ENCODE results near the gene TFCP2L1. TPM values are rescaled to one million over a fixed set of nuclear protein-coding genes. Genes with fewer than 3 reads are reported as not detected.

Gene TFCP2L1
- total and polyA plus RNA-seq, 11 donors: 0.04 to 1.5 (median 0.17) TPM; not detected in 1

DNA sequence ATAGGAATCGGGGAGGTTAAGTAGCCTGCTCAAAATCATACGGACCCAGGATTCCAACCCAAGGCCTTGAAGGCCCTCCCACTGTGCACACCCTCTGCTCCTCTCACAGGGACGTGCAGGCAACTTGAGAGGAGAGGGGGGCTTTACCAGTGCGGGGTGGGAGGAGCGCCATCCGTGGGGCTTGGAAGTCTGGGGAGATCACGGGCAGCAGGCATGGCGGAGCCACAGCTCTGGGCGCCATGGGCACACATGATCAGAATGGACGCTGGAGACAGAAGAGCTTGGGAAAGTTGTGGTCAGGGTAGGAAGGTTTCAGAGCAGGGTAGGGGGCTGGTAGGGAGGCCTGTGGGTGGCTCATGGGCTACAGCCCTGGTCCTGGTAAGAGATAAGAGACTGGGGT lies 70.7 kb downstream of the TFCP2L1 start:
- Histone ChIP-seq H3K27ac (no peak overlapping the region), H3K9me3 (no peaks in the 10 kb centered on the region), H3K36me3 (no peaks in the 10 kb centered on the region), H3K27me3 (peaks cover 0 to under 1% (median 0%) of the 10 kb centered on the region in 9 donors), H3K4me1 (no peaks in the 10 kb centered on the region), H3K4me3 (no peak overlapping the region)
- no peak for ATAC-seq
- TF ChIP-seq, protein P1, sequence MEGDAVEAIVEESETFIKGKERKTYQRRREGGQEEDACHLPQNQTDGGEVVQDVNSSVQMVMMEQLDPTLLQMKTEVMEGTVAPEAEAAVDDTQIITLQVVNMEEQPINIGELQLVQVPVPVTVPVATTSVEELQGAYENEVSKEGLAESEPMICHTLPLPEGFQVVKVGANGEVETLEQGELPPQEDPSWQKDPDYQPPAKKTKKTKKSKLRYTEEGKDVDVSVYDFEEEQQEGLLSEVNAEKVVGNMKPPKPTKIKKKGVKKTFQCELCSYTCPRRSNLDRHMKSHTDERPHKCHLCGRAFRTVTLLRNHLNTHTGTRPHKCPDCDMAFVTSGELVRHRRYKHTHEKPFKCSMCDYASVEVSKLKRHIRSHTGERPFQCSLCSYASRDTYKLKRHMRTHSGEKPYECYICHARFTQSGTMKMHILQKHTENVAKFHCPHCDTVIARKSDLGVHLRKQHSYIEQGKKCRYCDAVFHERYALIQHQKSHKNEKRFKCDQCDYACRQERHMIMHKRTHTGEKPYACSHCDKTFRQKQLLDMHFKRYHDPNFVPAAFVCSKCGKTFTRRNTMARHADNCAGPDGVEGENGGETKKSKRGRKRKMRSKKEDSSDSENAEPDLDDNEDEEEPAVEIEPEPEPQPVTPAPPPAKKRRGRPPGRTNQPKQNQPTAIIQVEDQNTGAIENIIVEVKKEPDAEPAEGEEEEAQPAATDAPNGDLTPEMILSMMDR (IDR thresholded peaks at IDR 0.05): no peak
- TF ChIP-seq POLR2A (IDR thresholded peaks at IDR 0.05): no peak
- peak in 1 of 5 donors; percentile 25 for DNase-seq
- WGBS, 4 donors: 89 to 93% (median 90%) methylated on average over 9 to 10 of the region's 10 CpGs
- intact Hi-C loops (cut with DNase I): no loop called here

DNA sequence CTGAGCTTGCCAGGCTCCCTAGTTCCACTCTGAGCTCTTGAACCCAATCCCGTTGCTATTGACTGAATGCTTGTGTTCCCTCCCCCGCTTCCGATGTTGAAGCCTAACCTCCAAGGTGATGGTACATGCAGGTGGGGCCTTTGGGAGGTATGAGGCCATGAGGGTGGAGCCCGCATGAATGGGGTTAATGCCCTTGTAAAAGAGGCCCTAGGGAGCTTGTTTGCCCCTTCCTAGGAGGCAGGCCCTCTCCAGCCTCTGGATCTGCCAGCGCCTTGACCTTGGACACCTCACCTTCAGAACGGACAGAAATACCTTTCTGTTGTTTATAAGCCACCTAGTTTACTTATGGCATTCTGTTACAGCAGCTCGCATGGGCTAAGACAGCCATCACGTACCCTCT lies 71.6 kb downstream of the TFCP2L1 start:
- H3K9me3 ChIP-seq: no peaks in the 10 kb centered on the region
- DNase-seq: no peak
- intact Hi-C loops (cut with DNase I): no loop called here
- H3K27me3 ChIP-seq: peaks cover 0 to 6% (median 0%) of the 10 kb centered on the region in 9 donors
- H3K4me3 ChIP-seq: no peak overlapping the region
- H3K4me1 ChIP-seq: no peaks in the 10 kb centered on the region
- no peak for TF ChIP-seq POLR2A (IDR thresholded peaks at IDR 0.05)
- TF ChIP-seq, protein P1 (IDR thresholded peaks at IDR 0.05): no peak
- H3K27ac ChIP-seq: no peak overlapping the region
- WGBS, 4 donors: 83 to 90% (median 86%) methylated on average over 8 of the region's 8 CpGs
- no peak for ATAC-seq
- no peaks in the 10 kb centered on the region for H3K36me3 ChIP-seq

DNA sequence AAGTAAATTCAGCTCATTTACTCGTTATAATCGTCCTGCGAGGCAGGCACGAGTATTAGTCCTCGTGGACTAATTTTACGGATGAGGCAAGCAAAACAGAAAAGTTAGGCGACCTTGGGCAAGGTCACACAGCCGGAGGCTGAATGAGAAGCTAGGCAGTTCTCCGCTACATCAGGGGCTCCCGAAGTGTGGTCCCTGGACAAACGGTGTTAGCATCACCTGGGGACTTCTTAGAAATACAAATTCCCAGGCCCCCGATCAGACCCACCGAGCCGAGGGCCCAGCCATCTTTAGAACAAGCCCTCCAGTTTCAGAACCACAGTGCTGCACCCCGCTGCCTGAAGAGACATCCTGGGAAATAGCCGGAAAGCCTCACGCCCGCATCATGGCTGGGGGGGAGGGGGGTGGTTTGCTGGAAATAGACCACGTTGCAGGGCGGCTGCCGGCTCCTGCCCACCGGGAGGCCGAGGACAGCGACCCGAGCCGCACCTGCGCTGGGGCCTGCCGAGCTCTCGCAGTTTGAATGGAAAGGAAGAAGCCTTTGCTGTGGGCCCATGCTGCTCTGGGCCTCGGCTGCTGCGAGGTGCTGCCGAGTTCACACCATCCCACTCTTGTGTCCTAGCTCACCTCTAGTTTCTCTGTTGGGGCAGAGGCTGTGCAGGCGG lies 72.2 kb downstream of the TFCP2L1 start:
- Histone ChIP-seq H3K9me3 (no peaks in the 10 kb centered on the region), H3K27me3 (peaks cover 0 to 6% (median 0%) of the 10 kb centered on the region in 9 donors), H3K36me3 (no peaks in the 10 kb centered on the region), H3K4me1 (no peaks in the 10 kb centered on the region), H3K4me3 (no peak overlapping the region), H3K27ac (no peak overlapping the region)
- intact Hi-C loops (cut with DNase I): no loop called here
- DNase-seq: peak in 1 of 5 donors; percentile 62
- TF ChIP-seq, protein P1 (IDR thresholded peaks at IDR 0.05): no peak
- no peak for TF ChIP-seq POLR2A (IDR thresholded peaks at IDR 0.05)
- ATAC-seq: no peak
- whole genome bisulfite sequencing, 4 donors: 75 to 83% (median 83%) methylated on average over 21 to 33 of the region's 33 CpGs

DNA sequence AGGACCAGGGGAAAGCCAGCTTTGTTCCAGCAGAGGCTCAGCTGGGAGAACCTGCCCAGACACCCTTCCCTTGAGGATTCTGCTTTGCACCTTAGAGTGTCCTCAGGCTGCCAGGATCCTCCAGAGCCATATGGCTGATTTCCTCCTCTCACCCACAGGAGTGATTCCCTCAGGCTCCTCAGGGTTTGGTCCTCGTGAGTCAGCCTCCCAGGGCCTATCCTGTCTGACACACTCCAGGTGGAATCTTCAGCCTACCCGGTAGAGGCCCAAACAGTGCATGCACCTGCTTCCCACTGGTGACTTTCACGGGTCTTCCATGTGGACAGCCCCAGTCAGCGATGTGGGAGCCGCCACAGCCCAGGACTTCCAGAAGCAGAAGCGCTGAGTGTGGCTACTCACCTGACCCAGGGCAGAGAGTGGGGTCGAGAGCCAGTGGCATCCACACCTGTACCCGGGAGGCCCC lies 73.3 kb downstream of the TFCP2L1 start:
- H3K36me3 ChIP-seq: no peaks in the 10 kb centered on the region
- H3K4me3 ChIP-seq: no peak overlapping the region
- no peaks in the 10 kb centered on the region for H3K4me1 ChIP-seq
- no peaks in the 10 kb centered on the region for H3K9me3 ChIP-seq
- TF ChIP-seq POLR2A (IDR thresholded peaks at IDR 0.05): no peak
- TF ChIP-seq, protein P1 (IDR thresholded peaks at IDR 0.05): no peak
- 72 to 98% (median 87%) methylated on average over 6 to 8 of the region's 8 CpGs for WGBS, 4 donors
- intact Hi-C loops (cut with DNase I): no loop called here
- ATAC-seq (peak in 1 of 4 donors; percentile 21), DNase-seq (no peak)
- no peak overlapping the region for H3K27ac ChIP-seq
- peaks cover 0 to 6% (median 0%) of the 10 kb centered on the region in 9 donors for H3K27me3 ChIP-seq
